Gastroesophageal sphincter (tissue), 3 donors: ENCODE measurements around the gene TSTD1.

Experiments
- EP300 ChIP-seq: sonication (generic); formaldehyde crosslinking; IDR thresholded peaks from one replicate; pipeline ENCODE4 v1.6.1; 2017; ENCODE audit warnings: antibody characterized with exemption, mild to moderate bottlenecking
- POLR2A ChIP-seq, 2 donors: fragments of 450-650 bp; IDR thresholded peaks; one replicate each; pipeline ENCODE4 v1.6.1; 2017; ENCODE audit warnings: antibody characterized with exemption in 2 of 2, mild to moderate bottlenecking in 2 of 2, moderate library complexity in 1 of 2
- POLR2AphosphoS5 ChIP-seq: sonication (generic); formaldehyde crosslinking; IDR thresholded peaks from one replicate; pipeline ENCODE4 v1.6.1; 2017; ENCODE audit warnings: antibody characterized with exemption
- TF ChIP-seq, protein P1 (sequence below), 4 experiments: fragments of 200-600 bp in 2 of 4; fragments of 450-650 bp in 2 of 4; sonication (generic) in 1 of 4; IDR thresholded peaks; one replicate each; pipeline ENCODE4 v1.5.1; 2017 to 2019; ENCODE audit warnings: antibody characterized with exemption in 4 of 4, mild to moderate bottlenecking in 2 of 4, moderate library complexity in 2 of 4

- TF ChIP-seq EP300 (no peak), POLR2AphosphoS5 (no peak), POLR2A (IDR thresholded peaks at IDR 0.05) (no peak)
- TF ChIP-seq, protein P1, sequence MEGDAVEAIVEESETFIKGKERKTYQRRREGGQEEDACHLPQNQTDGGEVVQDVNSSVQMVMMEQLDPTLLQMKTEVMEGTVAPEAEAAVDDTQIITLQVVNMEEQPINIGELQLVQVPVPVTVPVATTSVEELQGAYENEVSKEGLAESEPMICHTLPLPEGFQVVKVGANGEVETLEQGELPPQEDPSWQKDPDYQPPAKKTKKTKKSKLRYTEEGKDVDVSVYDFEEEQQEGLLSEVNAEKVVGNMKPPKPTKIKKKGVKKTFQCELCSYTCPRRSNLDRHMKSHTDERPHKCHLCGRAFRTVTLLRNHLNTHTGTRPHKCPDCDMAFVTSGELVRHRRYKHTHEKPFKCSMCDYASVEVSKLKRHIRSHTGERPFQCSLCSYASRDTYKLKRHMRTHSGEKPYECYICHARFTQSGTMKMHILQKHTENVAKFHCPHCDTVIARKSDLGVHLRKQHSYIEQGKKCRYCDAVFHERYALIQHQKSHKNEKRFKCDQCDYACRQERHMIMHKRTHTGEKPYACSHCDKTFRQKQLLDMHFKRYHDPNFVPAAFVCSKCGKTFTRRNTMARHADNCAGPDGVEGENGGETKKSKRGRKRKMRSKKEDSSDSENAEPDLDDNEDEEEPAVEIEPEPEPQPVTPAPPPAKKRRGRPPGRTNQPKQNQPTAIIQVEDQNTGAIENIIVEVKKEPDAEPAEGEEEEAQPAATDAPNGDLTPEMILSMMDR (IDR thresholded peaks at IDR 0.05), result no peak
These were observed 29.8 kb downstream of the TSTD1 start for GRCh38 chr1:161008869-161009510.
